Loucy (cell line): ENCODE measurements around the gene CSNK1G2.

Experiments used
- H2AFZ ChIP-seq: fragments of 200-600 bp; sonication (generic); 2 replicates; pipeline ENCODE4 v1.6.0; 2016; ENCODE audit warnings: antibody characterized with exemption, mild to moderate bottlenecking, low read length, moderate library complexity
- H3F3A ChIP-seq: fragments of 200-600 bp; 2 replicates; pipeline ENCODE4 v1.6.0; 2016; ENCODE audit warnings: antibody characterized with exemption, low read depth, mild to moderate bottlenecking
- H3K27me3 ChIP-seq: fragments of 200-600 bp; sonication (generic); 2 replicates; pipeline ENCODE4 v1.6.1; 2014; ENCODE audit warnings: low read length, mild to moderate bottlenecking; ENCODE audit not compliant: insufficient read depth, poor library complexity, severe bottlenecking
- H3K36me3 ChIP-seq: fragments of 200-600 bp; sonication (generic); 2 replicates; pipeline ENCODE4 v1.6.1; 2016; ENCODE audit warnings: low read length; ENCODE audit not compliant: insufficient read depth
- H3K4me1 ChIP-seq: fragments of 200-600 bp; sonication (generic); 2 replicates; pipeline ENCODE4 v1.5.1; 2014; ENCODE audit warnings: low read length, mild to moderate bottlenecking; ENCODE audit not compliant: insufficient read depth, poor library complexity, severe bottlenecking
- H3K4me2 ChIP-seq: fragments of 200-600 bp; sonication (generic); 2 replicates; pipeline ENCODE4 v1.6.0; 2014; ENCODE audit warnings: antibody characterized with exemption, low read length, low read depth, mild to moderate bottlenecking; ENCODE audit not compliant: poor library complexity, severe bottlenecking
- H3K4me3 ChIP-seq: fragments of 200-600 bp; sonication (generic); 2 replicates; pipeline ENCODE4 v1.5.1; 2014; ENCODE audit warnings: low read length, mild to moderate bottlenecking, mixed read lengths; ENCODE audit not compliant: poor library complexity, severe bottlenecking
- H3K79me2 ChIP-seq: fragments of 200-600 bp; sonication (generic); 2 replicates; pipeline ENCODE4 v1.6.1; 2014; ENCODE audit warnings: low read length; ENCODE audit not compliant: insufficient read depth
- H3K9ac ChIP-seq: fragments of 200-600 bp; sonication (generic); 2 replicates; pipeline ENCODE4 v1.6.0; 2014; ENCODE audit warnings: mild to moderate bottlenecking, low read depth, low read length, moderate library complexity; ENCODE audit not compliant: poor library complexity, severe bottlenecking
- H3K9me2 ChIP-seq: fragments of 200-600 bp; sonication (generic); replicated peaks from 2 replicates; pipeline ENCODE4 v1.6.1; 2016; ENCODE audit warnings: low read depth, low read length, mixed read lengths
- H3K9me3 ChIP-seq: fragments of 200-600 bp; sonication (generic); 2 replicates; pipeline ENCODE4 v1.6.1; 2014; ENCODE audit warnings: mild to moderate bottlenecking, antibody characterized with exemption, low read length, low read depth; ENCODE audit not compliant: insufficient read depth
- H4K20me1 ChIP-seq: fragments of 200-600 bp; sonication (generic); 2 replicates; pipeline ENCODE4 v1.6.0; 2014; ENCODE audit warnings: antibody characterized with exemption, low read length, mild to moderate bottlenecking; ENCODE audit not compliant: insufficient read depth, poor library complexity, severe bottlenecking
- CTCF ChIP-seq: fragments of 200-600 bp; sonication (generic); conservative IDR thresholded peaks from 2 replicates; pipeline ENCODE4 v1.5.1; 2014; ENCODE audit warnings: mild to moderate bottlenecking, antibody characterized with exemption, low read length
- EZH2phosphoT487 ChIP-seq: fragments of 200-600 bp; IDR thresholded peaks from 2 replicates; pipeline ENCODE4 v1.6.1; 2018; ENCODE audit warnings: antibody characterized with exemption, mild to moderate bottlenecking, moderate library complexity, borderline replicate concordance

CSNK1G2 gene

DNA sequence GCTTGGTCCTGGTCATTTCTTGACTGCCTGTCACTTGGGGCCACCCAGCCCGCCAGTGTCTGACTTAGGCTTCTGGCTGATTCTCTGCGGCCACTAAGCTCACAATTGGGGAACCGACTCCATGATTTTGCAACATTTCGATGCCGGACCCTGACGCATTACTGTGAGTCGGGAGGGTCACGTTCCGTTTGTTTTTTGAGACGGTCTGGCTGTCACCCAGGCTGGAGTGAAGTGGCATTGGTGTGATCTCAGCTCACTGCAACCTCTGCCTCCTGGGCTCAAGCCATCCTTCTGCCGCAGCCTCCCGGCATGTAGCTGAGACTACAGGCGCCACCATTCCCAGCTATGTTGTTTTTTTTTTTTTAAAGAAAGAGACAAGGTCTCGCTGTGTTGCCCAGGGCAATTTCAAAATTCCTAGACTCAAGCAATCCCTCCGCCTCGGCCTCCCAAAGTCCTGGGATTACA lies 39.0 kb upstream of the CSNK1G2 start:
- Histone ChIP-seq H3K9ac (no peak overlapping the region), H3K36me3 (no peaks in the 10 kb centered on the region), H4K20me1 (no peaks in the 10 kb centered on the region), H3K4me2 (no peak overlapping the region), H3K9me2 (no peaks in the 10 kb centered on the region), H2AFZ (no peak overlapping the region), H3K27me3 (no peaks in the 10 kb centered on the region), H3F3A (no peaks in the 10 kb centered on the region), H3K4me3 (no peak overlapping the region), H3K9me3 (no peaks in the 10 kb centered on the region), H3K4me1 (peaks cover 11% of the 10 kb centered on the region), H3K79me2 (peaks cover 14% of the 10 kb centered on the region)
- TF ChIP-seq EZH2phosphoT487 (no peak), CTCF (no peak)

DNA sequence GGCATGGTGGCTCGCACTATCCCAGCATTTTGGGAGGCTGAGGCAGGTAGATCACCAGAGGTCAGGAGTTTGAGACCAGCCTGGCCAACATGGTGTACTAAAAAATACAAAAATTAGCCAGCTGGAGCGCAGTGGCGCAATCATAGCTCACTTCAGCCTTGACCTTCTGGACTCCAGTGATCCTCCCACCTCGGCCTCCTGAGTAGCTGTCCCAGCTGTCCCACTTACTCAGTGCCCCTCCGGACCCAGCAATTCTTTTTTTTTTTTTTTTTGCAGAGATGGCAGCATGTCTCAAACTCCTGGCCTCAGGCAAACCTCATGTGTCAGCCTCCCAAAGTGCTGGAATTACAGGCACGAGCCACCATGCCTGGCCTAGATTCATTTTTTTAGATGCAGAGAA lies 38.0 kb upstream of the CSNK1G2 start:
- H3K36me3 ChIP-seq = no peaks in the 10 kb centered on the region
- no peak for TF ChIP-seq CTCF
- TF ChIP-seq EZH2phosphoT487 = no peak
- no peak overlapping the region for H3K4me3 ChIP-seq
- H3K9ac ChIP-seq = no peak overlapping the region
- no peak overlapping the region for H2AFZ ChIP-seq
- H3K9me3 ChIP-seq = no peaks in the 10 kb centered on the region
- no peaks in the 10 kb centered on the region for H3K9me2 ChIP-seq
- H3K4me1 ChIP-seq = peaks cover 4% of the 10 kb centered on the region
- peaks cover 24% of the 10 kb centered on the region for H3K79me2 ChIP-seq
- no peaks in the 10 kb centered on the region for H4K20me1 ChIP-seq
- no peak overlapping the region for H3K4me2 ChIP-seq
- H3K27me3 ChIP-seq = no peaks in the 10 kb centered on the region
- H3F3A ChIP-seq = no peaks in the 10 kb centered on the region

GRCh38 chr19:1904860-1905109 lies 36.2 kb upstream of the CSNK1G2 start:
- Histone ChIP-seq H3K4me1 (peaks cover 4% of the 10 kb centered on the region), H3K9ac (peak overlapping the region; percentile 71), H3K27me3 (no peaks in the 10 kb centered on the region), H3K79me2 (peaks cover 38% of the 10 kb centered on the region), H4K20me1 (peaks cover 5% of the 10 kb centered on the region), H3K9me2 (no peaks in the 10 kb centered on the region), H3K36me3 (no peaks in the 10 kb centered on the region), H3K4me2 (peak overlapping the region; percentile 54), H3K4me3 (peak overlapping the region; percentile 93), H2AFZ (peak overlapping the region; percentile 85), H3K9me3 (no peaks in the 10 kb centered on the region), H3F3A (no peaks in the 10 kb centered on the region)
- TF ChIP-seq EZH2phosphoT487 (no peak), CTCF (no peak)
